Urinary bladder (tissue), 4 donors: Measurements from ENCODE around the gene EPX. TPM values are rescaled to one million over a fixed set of nuclear protein-coding genes. Genes with fewer than 3 reads are reported as not detected.

Source experiments
- DNase-seq: peaks from one replicate; pipeline ENCODE4 v3.0.0-alpha.2; 2015; ENCODE audit errors: extremely low spot score
- H3K27ac ChIP-seq: one replicate; pipeline ENCODE4 v1.5.1; 2013; ENCODE audit warnings: low read depth, mild to moderate bottlenecking, moderate library complexity
- H3K36me3 ChIP-seq: one replicate; pipeline ENCODE4 v1.6.1; 2013; ENCODE audit warnings: mild to moderate bottlenecking, moderate library complexity; ENCODE audit not compliant: insufficient read depth
- H3K4me1 ChIP-seq: one replicate; pipeline ENCODE4 v1.6.1; 2013; ENCODE audit warnings: mild to moderate bottlenecking, moderate library complexity; ENCODE audit not compliant: insufficient read depth
- H3K4me3 ChIP-seq: one replicate; pipeline ENCODE4 v1.5.1; 2013; ENCODE audit warnings: low read depth, low read length
- WGBS: extraction: QIAGEN DNeasy Blood & Tissue Kit; methylation state at CpG from one replicate; pipeline ENCODE4 v1.1.7; 2013; 5-methylcytosine and 5-hydroxymethylcytosine counted together
- polyA plus RNA-seq: library from polyadenylated mRNA; stranded (reverse); fragments of 200-250 nt; gene quantifications from one replicate; pipeline ENCODE4 v1.2.3, GENCODE V29; 2013
- total RNA-seq: library from RNA; depleted of rRNA; stranded (reverse); fragments of >200 nt; gene quantifications from one replicate; pipeline ENCODE4 v1.2.3, GENCODE V29; 2014
- donor health status: healthy with polysubstance abuse.
- donor health status: healthy.

Gene EPX
- total and polyA plus RNA-seq, 2 donors = 0.11 TPM; not detected in 1

GRCh38 chr17:58244963-58245362, 52.4 kb downstream of the EPX start:
- H3K27ac ChIP-seq = no peak overlapping the region
- H3K36me3 ChIP-seq = no peaks in the 10 kb centered on the region

GRCh38 chr17:58245428-58246103, 53.0 kb downstream of the EPX start:
- DNase-seq = no peak
- WGBS = 50% methylated on average over 10 of the region's 10 CpGs
- no peak overlapping the region for H3K27ac ChIP-seq
- no peaks in the 10 kb centered on the region for H3K36me3 ChIP-seq
- no peak overlapping the region for H3K4me3 ChIP-seq
- no peaks in the 10 kb centered on the region for H3K4me1 ChIP-seq

More at GRCh38 chr17:58244963-58245362, 52.4 kb downstream of the EPX start:
- H3K4me1 ChIP-seq = no peaks in the 10 kb centered on the region
- no peak for DNase-seq
- H3K4me3 ChIP-seq = no peak overlapping the region
- 36% methylated on average over 6 of the region's 6 CpGs for WGBS

GRCh38 chr17:58246104-58246740, 53.7 kb downstream of the EPX start:
- Histone ChIP-seq H3K36me3 (no peaks in the 10 kb centered on the region), H3K27ac (no peak overlapping the region), H3K4me1 (no peaks in the 10 kb centered on the region), H3K4me3 (no peak overlapping the region)
- DNase-seq = no peak
- 86% methylated on average over 13 of the region's 13 CpGs for WGBS

GRCh38 chr17:58246781-58247180, 54.3 kb downstream of the EPX start:
- Histone ChIP-seq H3K4me3 (no peak overlapping the region), H3K36me3 (no peaks in the 10 kb centered on the region), H3K4me1 (no peaks in the 10 kb centered on the region), H3K27ac (no peak overlapping the region)
- no peak for DNase-seq
- 94% methylated on average over 1 of the region's 1 CpG for WGBS

GRCh38 chr17:58247511-58248363, 55.2 kb downstream of the EPX start:
- no peak for DNase-seq
- Histone ChIP-seq H3K4me1 (no peaks in the 10 kb centered on the region), H3K27ac (no peak overlapping the region), H3K4me3 (no peak overlapping the region), H3K36me3 (no peaks in the 10 kb centered on the region)
- 79% methylated on average over 10 of the region's 10 CpGs for WGBS

GRCh38 chr17:58248955-58249269, 56.4 kb downstream of the EPX start:
- no peak for DNase-seq
- no peak overlapping the region for H3K27ac ChIP-seq
- H3K4me1 ChIP-seq = no peaks in the 10 kb centered on the region
- no peaks in the 10 kb centered on the region for H3K36me3 ChIP-seq
- 18% methylated on average over 10 of the region's 10 CpGs for WGBS
- H3K4me3 ChIP-seq = no peak overlapping the region

- DNase-seq = peak; percentile 3
- no peaks in the 10 kb centered on the region for H3K4me1 ChIP-seq
- no peaks in the 10 kb centered on the region for H3K36me3 ChIP-seq
- 5% methylated on average over 57 of the region's 57 CpGs for WGBS
- H3K27ac ChIP-seq = no peak overlapping the region
- peak overlapping the region; percentile 40 for H3K4me3 ChIP-seq
Measured at GRCh38 chr17:58249270-58250133, 57.0 kb downstream of the EPX start.

- H3K27ac ChIP-seq = no peak overlapping the region
- H3K4me3 ChIP-seq = no peak overlapping the region
- 94% methylated on average over 12 of the region's 12 CpGs for WGBS
- H3K4me1 ChIP-seq = no peaks in the 10 kb centered on the region
- no peak for DNase-seq
- no peaks in the 10 kb centered on the region for H3K36me3 ChIP-seq
Measured at GRCh38 chr17:58250344-58251011, 58.0 kb downstream of the EPX start.

- 61% methylated on average over 9 of the region's 9 CpGs for WGBS
- Histone ChIP-seq H3K36me3 (no peaks in the 10 kb centered on the region), H3K4me1 (no peaks in the 10 kb centered on the region), H3K4me3 (no peak overlapping the region), H3K27ac (no peak overlapping the region)
- DNase-seq = no peak
Measured at GRCh38 chr17:58252141-58252540, 59.6 kb downstream of the EPX start.

GRCh38 chr17:58253082-58253481, 60.6 kb downstream of the EPX start:
- no peaks in the 10 kb centered on the region for H3K36me3 ChIP-seq
- 80% methylated on average over 3 of the region's 3 CpGs for WGBS
- no peak for DNase-seq
- no peak overlapping the region for H3K4me3 ChIP-seq
- no peak overlapping the region for H3K27ac ChIP-seq
- H3K4me1 ChIP-seq = no peaks in the 10 kb centered on the region
